Measurements from ENCODE around the gene ADGRB3. TPM values are rescaled to one million over a fixed set of nuclear protein-coding genes. Genes with fewer than 3 reads are reported as not detected.
"Not testable (repeated sequence)": the region's sequence is repeated elsewhere in the genome, so short reads cannot be mapped to it uniquely, and the experiment has no call there.

Gene ADGRB3
- polyA plus RNA-seq, 3 donors = 0.04 to 0.23 (median 0.05) TPM

- H3K36me3 Mint-ChIP-seq = no peaks in the 10 kb centered on the region
- Histone ChIP-seq H3K79me2 (ENCODE audit: insufficient read depth, low read length) (no peaks in the 10 kb centered on the region), H4K20me1 (ENCODE audit: insufficient read depth, low read length) (no peaks in the 10 kb centered on the region), H3K36me3 (replicated peaks in 1 of 2; ENCODE audit: control insufficient read depth in 1 of 2, insufficient read depth in 2 of 2, low read length in 2 of 2) (no peaks in the 10 kb centered on the region), H3K9me3 (replicated peaks in 1 of 2; ENCODE audit: control insufficient read depth in 1 of 2, insufficient read depth in 1 of 2, low read length in 2 of 2) (no peaks in the 10 kb centered on the region), H3K4me2 (replicated peaks; ENCODE audit: extremely low read depth, low read length, poor library complexity, severe bottlenecking) (no peak overlapping the region), H2AFZ (ENCODE audit: insufficient read depth, low read depth, low read length, poor library complexity, severe bottlenecking) (no peak overlapping the region), H3K27me3 (ENCODE audit: control insufficient read depth in 2 of 2, insufficient read depth in 2 of 2, low read length in 2 of 2) (no peaks in the 10 kb centered on the region), H3K4me3 (replicated peaks in 1 of 3; ENCODE audit: low read depth in 2 of 3, low read length in 3 of 3) (no peak overlapping the region), H3K27ac (ENCODE audit: low read depth in 1 of 2, low read length in 2 of 2) (no peak overlapping the region), H3K4me1 (ENCODE audit: control insufficient read depth in 1 of 2, insufficient read depth in 2 of 2, low read length in 2 of 2) (no peaks in the 10 kb centered on the region), H3K9ac (ENCODE audit: insufficient read depth, low read length, poor library complexity, severe bottlenecking) (no peak overlapping the region)
- H3K27me3 Mint-ChIP-seq (ENCODE audit: low read depth in 3 of 3) = no peaks in the 10 kb centered on the region
- intact Hi-C loops (cut with micrococcal nuclease) = no loop called here
- WGBS (ENCODE audit: insufficient coverage) = 0% methylated on average over 1 of the region's 4 CpGs
- H3K4me1 Mint-ChIP-seq = no peaks in the 10 kb centered on the region
- no peak overlapping the region for H3K27ac Mint-ChIP-seq
- TF ChIP-seq CTCF (IDR thresholded peaks at IDR 0.05) = no peak
- no peaks in the 10 kb centered on the region for H3K9me3 Mint-ChIP-seq
- H3K4me3 Mint-ChIP-seq = no peak overlapping the region
- DNase-seq = no peak
These were observed 40.5 kb downstream of the ADGRB3 start for GRCh38 chr6:68675548-68675947.

GRCh38 chr6:68676094-68676493 is 41.0 kb downstream of the ADGRB3 start:
- DNase-seq; H3K27me3 ChIP-seq (ENCODE audit: control insufficient read depth in 2 of 2, insufficient read depth in 2 of 2, low read length in 2 of 2); H3K79me2 ChIP-seq (ENCODE audit: insufficient read depth, low read length); H3K4me3 ChIP-seq (replicated peaks in 1 of 3; ENCODE audit: low read depth in 2 of 3, low read length in 3 of 3); H3K27ac ChIP-seq (ENCODE audit: low read depth in 1 of 2, low read length in 2 of 2); H3K9me3 ChIP-seq (replicated peaks in 1 of 2; ENCODE audit: control insufficient read depth in 1 of 2, insufficient read depth in 1 of 2, low read length in 2 of 2); H2AFZ ChIP-seq (ENCODE audit: insufficient read depth, low read depth, low read length, poor library complexity, severe bottlenecking); H4K20me1 ChIP-seq (ENCODE audit: insufficient read depth, low read length); H3K36me3 ChIP-seq (replicated peaks in 1 of 2; ENCODE audit: control insufficient read depth in 1 of 2, insufficient read depth in 2 of 2, low read length in 2 of 2); intact Hi-C loops (cut with micrococcal nuclease); H3K27ac Mint-ChIP-seq; H3K36me3 Mint-ChIP-seq; H3K4me2 ChIP-seq (replicated peaks; ENCODE audit: extremely low read depth, low read length, poor library complexity, severe bottlenecking); H3K27me3 Mint-ChIP-seq (ENCODE audit: low read depth in 3 of 3); H3K4me3 Mint-ChIP-seq; H3K4me1 ChIP-seq (ENCODE audit: control insufficient read depth in 1 of 2, insufficient read depth in 2 of 2, low read length in 2 of 2); H3K4me1 Mint-ChIP-seq; H3K9ac ChIP-seq (ENCODE audit: insufficient read depth, low read length, poor library complexity, severe bottlenecking); H3K9me3 Mint-ChIP-seq: not testable (repeated sequence)
- 98% methylated on average over 13 of the region's 16 CpGs for WGBS (ENCODE audit: insufficient coverage)
